ENCODE results near the gene PCSK6.

DNA sequence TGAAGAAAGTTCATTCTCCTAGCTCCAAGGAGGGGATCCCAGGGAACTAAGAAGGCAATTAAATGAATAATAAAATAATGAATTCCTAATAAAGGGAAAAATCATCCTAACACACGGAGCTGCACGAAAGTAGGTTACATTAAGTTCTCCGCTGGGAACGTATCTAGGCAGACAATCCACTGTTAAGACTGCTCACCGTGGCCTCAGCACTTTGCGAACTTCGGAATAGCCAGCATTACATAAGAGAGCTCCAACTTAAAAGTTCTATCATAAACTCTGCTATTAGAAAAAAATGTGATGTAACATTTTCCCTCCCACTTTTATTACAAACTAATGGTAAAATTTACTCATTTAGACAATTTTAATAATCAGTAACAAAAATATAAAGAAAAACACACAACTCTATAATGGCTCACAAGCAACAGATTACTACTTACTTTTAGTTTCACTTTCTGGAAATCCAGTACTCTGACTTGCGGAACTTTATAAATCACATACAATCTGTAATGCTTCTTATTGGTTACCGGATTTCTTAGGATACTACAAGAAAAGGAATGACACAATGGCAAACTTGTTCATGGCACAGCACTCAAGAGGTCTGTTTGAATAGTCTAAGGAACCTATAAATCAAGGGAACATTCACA, 202.9 kb downstream of the PCSK6 start:
- TF ChIP-seq, protein P1, sequence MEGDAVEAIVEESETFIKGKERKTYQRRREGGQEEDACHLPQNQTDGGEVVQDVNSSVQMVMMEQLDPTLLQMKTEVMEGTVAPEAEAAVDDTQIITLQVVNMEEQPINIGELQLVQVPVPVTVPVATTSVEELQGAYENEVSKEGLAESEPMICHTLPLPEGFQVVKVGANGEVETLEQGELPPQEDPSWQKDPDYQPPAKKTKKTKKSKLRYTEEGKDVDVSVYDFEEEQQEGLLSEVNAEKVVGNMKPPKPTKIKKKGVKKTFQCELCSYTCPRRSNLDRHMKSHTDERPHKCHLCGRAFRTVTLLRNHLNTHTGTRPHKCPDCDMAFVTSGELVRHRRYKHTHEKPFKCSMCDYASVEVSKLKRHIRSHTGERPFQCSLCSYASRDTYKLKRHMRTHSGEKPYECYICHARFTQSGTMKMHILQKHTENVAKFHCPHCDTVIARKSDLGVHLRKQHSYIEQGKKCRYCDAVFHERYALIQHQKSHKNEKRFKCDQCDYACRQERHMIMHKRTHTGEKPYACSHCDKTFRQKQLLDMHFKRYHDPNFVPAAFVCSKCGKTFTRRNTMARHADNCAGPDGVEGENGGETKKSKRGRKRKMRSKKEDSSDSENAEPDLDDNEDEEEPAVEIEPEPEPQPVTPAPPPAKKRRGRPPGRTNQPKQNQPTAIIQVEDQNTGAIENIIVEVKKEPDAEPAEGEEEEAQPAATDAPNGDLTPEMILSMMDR (conservative IDR thresholded peaks at IDR 0.05) = no peak
- no peak for TF ChIP-seq EZH2 (IDR thresholded peaks at IDR 0.05; ENCODE audit: low read depth)
